ENCODE data around the gene LCOR.

The LCOR gene

DNA sequence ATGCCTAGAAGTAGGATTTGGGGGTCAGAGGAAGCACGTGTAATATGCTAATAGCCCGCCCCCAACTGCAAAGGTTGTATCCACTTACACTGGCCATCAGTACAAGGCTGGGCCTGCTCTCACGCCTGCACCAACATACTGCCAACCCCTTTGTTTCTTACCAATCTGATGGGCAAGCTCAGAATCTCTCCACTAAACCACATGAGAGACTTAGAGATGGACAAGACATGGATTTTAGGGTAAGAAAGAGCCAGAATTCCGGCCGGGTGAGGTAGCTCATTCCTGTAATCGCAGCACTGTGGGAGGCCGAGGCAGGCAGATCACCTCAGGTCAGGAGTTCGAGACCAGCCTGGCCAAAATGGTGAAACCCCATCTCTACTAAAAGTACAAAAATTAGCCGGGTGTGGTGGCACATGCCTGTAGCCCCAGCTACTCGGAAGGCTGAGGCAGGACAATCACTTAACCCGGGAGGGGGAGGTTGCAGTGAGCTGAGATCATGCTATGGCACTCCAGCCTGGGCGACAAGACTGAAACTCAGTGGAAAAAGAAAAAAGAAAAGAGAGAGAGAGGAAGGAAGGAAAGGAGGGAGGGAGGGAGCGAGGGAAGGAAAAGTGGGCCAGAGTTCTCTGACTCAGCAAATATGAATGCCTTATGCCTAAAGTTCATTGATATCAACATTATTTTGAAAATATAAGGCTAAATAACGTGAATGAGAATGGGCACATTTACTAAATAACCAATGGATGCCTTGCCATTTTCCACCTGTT lies 191.5 kb downstream of the LCOR start:
- no peaks in the 10 kb centered on the region for H3K27me3 ChIP-seq (ENCODE audit: control insufficient read depth in 5 of 5, insufficient read depth in 4 of 5, low read length in 5 of 5)
- peaks cover 2 to 32% (median 21%) of the 10 kb centered on the region in 5 donors for H3K4me1 ChIP-seq (ENCODE audit: control insufficient read depth in 5 of 5, insufficient read depth in 5 of 5, low read length in 5 of 5)
- peak overlapping the region; percentile 84 for H3K27ac ChIP-seq (ENCODE audit: low read depth, low read length)
- peak overlapping the region in 2 of 5 donors; percentile 13 to 52 for H3K9ac ChIP-seq (ENCODE audit: low read length in 5 of 5)
- H3K4me3 ChIP-seq (ENCODE audit: low read depth in 1 of 5, low read length in 5 of 5) = peak overlapping the region in 1 of 5 donors; percentile 22
- no peaks in the 10 kb centered on the region for H3K9me3 ChIP-seq (ENCODE audit: control insufficient read depth in 5 of 5, low read length in 5 of 5)
- no peaks in the 10 kb centered on the region for H3K36me3 ChIP-seq (ENCODE audit: control insufficient read depth in 5 of 5, insufficient read depth in 5 of 5, low read length in 5 of 5)

DNA sequence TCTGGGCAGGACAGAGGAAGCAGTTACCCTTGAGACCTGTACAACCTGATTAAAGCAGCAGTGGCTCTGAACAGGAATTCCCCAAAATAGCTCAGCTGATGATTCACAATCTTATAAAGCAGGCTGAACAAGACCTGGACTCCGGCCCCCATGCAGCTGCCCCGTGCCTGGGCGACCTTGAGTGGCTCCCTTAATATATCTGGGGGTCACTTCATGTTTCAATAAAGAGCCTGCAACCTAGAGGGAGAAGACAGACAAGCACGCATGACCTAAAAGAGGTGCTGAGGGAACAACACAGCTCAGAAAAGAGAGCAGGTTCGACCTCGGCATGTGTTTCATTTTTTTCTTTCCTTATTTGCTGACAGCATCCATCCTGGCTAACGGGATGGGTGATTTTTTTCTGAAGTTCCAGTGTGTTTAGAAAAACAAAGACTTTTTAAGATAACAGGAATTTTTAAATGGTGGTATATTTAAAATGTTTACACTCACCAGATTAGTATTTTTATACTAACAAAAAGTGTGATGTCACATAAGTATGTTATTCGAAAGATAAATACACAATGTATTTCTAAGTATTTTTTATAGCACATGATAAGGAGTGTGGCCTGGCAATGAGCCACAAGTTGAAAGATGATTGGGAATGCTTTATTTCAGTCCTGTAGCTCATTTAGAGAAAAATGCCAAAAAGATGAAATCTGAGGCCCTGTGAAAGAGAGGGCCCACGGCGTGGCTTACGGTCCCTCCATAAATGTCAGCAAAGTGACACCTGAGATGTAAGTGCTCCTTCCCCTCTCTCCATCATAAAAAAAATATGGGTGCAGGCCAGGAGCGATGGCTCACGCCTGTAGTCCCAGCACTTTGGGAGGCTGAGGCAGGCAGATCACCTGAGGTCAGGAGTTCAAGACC lies 192.3 kb downstream of the LCOR start:
- peak overlapping the region in 1 of 5 donors; percentile 22 for H3K4me3 ChIP-seq (ENCODE audit: low read depth in 1 of 5, low read length in 5 of 5)
- H3K9ac ChIP-seq (ENCODE audit: low read length in 5 of 5) = peak overlapping the region in 2 of 5 donors; percentile 10 to 52
- peak overlapping the region; percentile 84 for H3K27ac ChIP-seq (ENCODE audit: low read depth, low read length)

GRCh38 chr10:97025613-97026242 lies 193.6 kb downstream of the LCOR start:
- no peaks in the 10 kb centered on the region for H3K36me3 ChIP-seq (ENCODE audit: control insufficient read depth in 5 of 5, insufficient read depth in 5 of 5, low read length in 5 of 5)
- peaks cover 2 to 27% (median 17%) of the 10 kb centered on the region in 5 donors for H3K4me1 ChIP-seq (ENCODE audit: control insufficient read depth in 5 of 5, insufficient read depth in 5 of 5, low read length in 5 of 5)
- H3K9ac ChIP-seq (ENCODE audit: low read length in 5 of 5) = no peak overlapping the region
- no peak overlapping the region for H3K27ac ChIP-seq (ENCODE audit: low read depth, low read length)
- no peak overlapping the region for H3K4me3 ChIP-seq (ENCODE audit: low read depth in 1 of 5, low read length in 5 of 5)
- H3K27me3 ChIP-seq (ENCODE audit: control insufficient read depth in 5 of 5, insufficient read depth in 4 of 5, low read length in 5 of 5) = peaks cover 0 to 4% (median 0%) of the 10 kb centered on the region in 5 donors
- no peaks in the 10 kb centered on the region for H3K9me3 ChIP-seq (ENCODE audit: control insufficient read depth in 5 of 5, low read length in 5 of 5)

More for the DNA sequence above, 192.3 kb downstream of the LCOR start:
- H3K27me3 ChIP-seq (ENCODE audit: control insufficient read depth in 5 of 5, insufficient read depth in 4 of 5, low read length in 5 of 5) = no peaks in the 10 kb centered on the region
- H3K4me1 ChIP-seq (ENCODE audit: control insufficient read depth in 5 of 5, insufficient read depth in 5 of 5, low read length in 5 of 5) = peaks cover 2 to 32% (median 21%) of the 10 kb centered on the region in 5 donors
- no peaks in the 10 kb centered on the region for H3K9me3 ChIP-seq (ENCODE audit: control insufficient read depth in 5 of 5, low read length in 5 of 5)
- no peaks in the 10 kb centered on the region for H3K36me3 ChIP-seq (ENCODE audit: control insufficient read depth in 5 of 5, insufficient read depth in 5 of 5, low read length in 5 of 5)

GRCh38 chr10:97028126-97028831 lies 196.2 kb downstream of the LCOR start:
- Histone ChIP-seq H3K27me3 (ENCODE audit: control insufficient read depth in 5 of 5, insufficient read depth in 4 of 5, low read length in 5 of 5) (peaks cover 0 to 10% (median 0%) of the 10 kb centered on the region in 5 donors), H3K36me3 (ENCODE audit: control insufficient read depth in 5 of 5, insufficient read depth in 5 of 5, low read length in 5 of 5) (no peaks in the 10 kb centered on the region), H3K4me1 (ENCODE audit: control insufficient read depth in 5 of 5, insufficient read depth in 5 of 5, low read length in 5 of 5) (peaks cover 2 to 20% (median 10%) of the 10 kb centered on the region in 5 donors), H3K27ac (ENCODE audit: low read depth, low read length) (no peak overlapping the region), H3K9me3 (ENCODE audit: control insufficient read depth in 5 of 5, low read length in 5 of 5) (no peaks in the 10 kb centered on the region), H3K4me3 (ENCODE audit: low read depth in 1 of 5, low read length in 5 of 5) (no peak overlapping the region), H3K9ac (ENCODE audit: low read length in 5 of 5) (no peak overlapping the region)

GRCh38 chr10:97028832-97029178 lies 196.7 kb downstream of the LCOR start:
- H3K27me3 ChIP-seq (ENCODE audit: control insufficient read depth in 5 of 5, insufficient read depth in 4 of 5, low read length in 5 of 5) = peaks cover 0 to 10% (median 0%) of the 10 kb centered on the region in 5 donors
- H3K4me1 ChIP-seq (ENCODE audit: control insufficient read depth in 5 of 5, insufficient read depth in 5 of 5, low read length in 5 of 5) = peaks cover 2 to 15% (median 8%) of the 10 kb centered on the region in 5 donors
- no peak overlapping the region for H3K4me3 ChIP-seq (ENCODE audit: low read depth in 1 of 5, low read length in 5 of 5)
- no peak overlapping the region for H3K27ac ChIP-seq (ENCODE audit: low read depth, low read length)
- no peak overlapping the region for H3K9ac ChIP-seq (ENCODE audit: low read length in 5 of 5)
- no peaks in the 10 kb centered on the region for H3K9me3 ChIP-seq (ENCODE audit: control insufficient read depth in 5 of 5, low read length in 5 of 5)
- no peaks in the 10 kb centered on the region for H3K36me3 ChIP-seq (ENCODE audit: control insufficient read depth in 5 of 5, insufficient read depth in 5 of 5, low read length in 5 of 5)

DNA sequence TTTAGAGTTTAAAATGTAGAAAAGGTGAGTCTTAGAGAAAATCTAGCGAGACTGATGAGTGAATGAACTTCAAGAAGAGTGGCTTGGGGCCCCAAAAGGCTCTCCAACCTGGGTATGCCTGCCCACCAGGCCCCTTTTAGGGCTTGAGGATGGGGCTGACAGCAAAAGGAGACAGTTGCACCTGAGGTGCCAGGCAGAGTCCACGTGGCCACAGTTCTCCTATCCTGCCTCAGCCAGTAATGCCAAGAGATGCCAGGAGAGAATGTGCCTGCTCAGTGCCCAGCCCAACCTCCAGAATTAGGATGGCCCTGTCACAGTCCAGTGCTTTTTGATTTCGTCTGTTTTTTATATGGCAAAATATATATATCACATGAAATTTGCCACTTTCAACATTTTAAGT lies 197.2 kb downstream of the LCOR start:
- no peak overlapping the region for H3K27ac ChIP-seq (ENCODE audit: low read depth, low read length)
- H3K4me1 ChIP-seq (ENCODE audit: control insufficient read depth in 5 of 5, insufficient read depth in 5 of 5, low read length in 5 of 5) = peaks cover under 1 to 10% (median 3%) of the 10 kb centered on the region in 5 donors
- no peaks in the 10 kb centered on the region for H3K9me3 ChIP-seq (ENCODE audit: control insufficient read depth in 5 of 5, low read length in 5 of 5)
- H3K4me3 ChIP-seq (ENCODE audit: low read depth in 1 of 5, low read length in 5 of 5) = no peak overlapping the region
- no peak overlapping the region for H3K9ac ChIP-seq (ENCODE audit: low read length in 5 of 5)
- H3K27me3 ChIP-seq (ENCODE audit: control insufficient read depth in 5 of 5, insufficient read depth in 4 of 5, low read length in 5 of 5) = peaks cover 0 to 10% (median 0%) of the 10 kb centered on the region in 5 donors
- H3K36me3 ChIP-seq (ENCODE audit: control insufficient read depth in 5 of 5, insufficient read depth in 5 of 5, low read length in 5 of 5) = no peaks in the 10 kb centered on the region

DNA sequence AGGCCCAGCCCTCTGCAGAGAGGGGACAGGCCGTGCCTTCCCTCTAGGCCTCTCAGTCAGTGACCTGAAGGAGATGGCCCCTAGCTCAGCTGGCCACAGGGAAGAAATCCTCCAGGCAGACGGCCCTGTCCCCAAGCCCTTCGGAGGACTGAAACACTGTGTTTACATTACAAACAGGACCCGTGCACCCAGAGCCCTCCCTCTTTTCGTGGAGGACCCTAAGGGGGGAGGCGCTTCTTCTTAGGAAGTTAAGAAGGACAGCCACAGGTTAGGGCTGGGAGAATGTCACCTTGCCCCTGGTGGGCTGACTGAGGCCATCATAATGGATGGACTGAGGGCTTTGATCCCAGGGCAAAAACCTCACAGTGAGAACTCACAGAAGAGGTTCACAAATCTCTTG lies 198.8 kb downstream of the LCOR start:
- Histone ChIP-seq H3K4me1 (ENCODE audit: control insufficient read depth in 5 of 5, insufficient read depth in 5 of 5, low read length in 5 of 5) (no peaks in the 10 kb centered on the region), H3K4me3 (ENCODE audit: low read depth in 1 of 5, low read length in 5 of 5) (no peak overlapping the region), H3K27ac (ENCODE audit: low read depth, low read length) (no peak overlapping the region), H3K36me3 (ENCODE audit: control insufficient read depth in 5 of 5, insufficient read depth in 5 of 5, low read length in 5 of 5) (no peaks in the 10 kb centered on the region), H3K9ac (ENCODE audit: low read length in 5 of 5) (no peak overlapping the region), H3K27me3 (ENCODE audit: control insufficient read depth in 5 of 5, insufficient read depth in 4 of 5, low read length in 5 of 5) (peaks cover 0 to 10% (median 3%) of the 10 kb centered on the region in 5 donors), H3K9me3 (ENCODE audit: control insufficient read depth in 5 of 5, low read length in 5 of 5) (no peaks in the 10 kb centered on the region)

- H3K9ac ChIP-seq (ENCODE audit: low read length in 5 of 5) = no peak overlapping the region
- H3K4me3 ChIP-seq (ENCODE audit: low read depth in 1 of 5, low read length in 5 of 5) = no peak overlapping the region
- no peak overlapping the region for H3K27ac ChIP-seq (ENCODE audit: low read depth, low read length)
- peaks cover 0 to 10% (median 3%) of the 10 kb centered on the region in 5 donors for H3K27me3 ChIP-seq (ENCODE audit: control insufficient read depth in 5 of 5, insufficient read depth in 4 of 5, low read length in 5 of 5)
- H3K4me1 ChIP-seq (ENCODE audit: control insufficient read depth in 5 of 5, insufficient read depth in 5 of 5, low read length in 5 of 5) = no peaks in the 10 kb centered on the region
- no peaks in the 10 kb centered on the region for H3K9me3 ChIP-seq (ENCODE audit: control insufficient read depth in 5 of 5, low read length in 5 of 5)
- no peaks in the 10 kb centered on the region for H3K36me3 ChIP-seq (ENCODE audit: control insufficient read depth in 5 of 5, insufficient read depth in 5 of 5, low read length in 5 of 5)
Measured at GRCh38 chr10:97031459-97031858, 199.4 kb downstream of the LCOR start.

- Histone ChIP-seq H3K4me1 (ENCODE audit: control insufficient read depth in 5 of 5, insufficient read depth in 5 of 5, low read length in 5 of 5) (peaks cover under 1 to 6% (median 5%) of the 10 kb centered on the region in 5 donors), H3K36me3 (ENCODE audit: control insufficient read depth in 5 of 5, insufficient read depth in 5 of 5, low read length in 5 of 5) (no peaks in the 10 kb centered on the region), H3K27ac (ENCODE audit: low read depth, low read length) (no peak overlapping the region), H3K27me3 (ENCODE audit: control insufficient read depth in 5 of 5, insufficient read depth in 4 of 5, low read length in 5 of 5) (peaks cover 0 to 10% (median 3%) of the 10 kb centered on the region in 5 donors), H3K9me3 (ENCODE audit: control insufficient read depth in 5 of 5, low read length in 5 of 5) (no peaks in the 10 kb centered on the region), H3K9ac (ENCODE audit: low read length in 5 of 5) (no peak overlapping the region), H3K4me3 (ENCODE audit: low read depth in 1 of 5, low read length in 5 of 5) (no peak overlapping the region)
Measured at GRCh38 chr10:97032624-97033023, 200.5 kb downstream of the LCOR start.

Measured in subcutaneous abdominal adipose tissue (tissue), 5 donors.